NCI-H187 (cell line): ENCODE results near the gene PTGER3.

Source experiments
- DNase-seq, 2 experiments: peaks; one replicate each; lab custom pipeline; 2025; lab: John Stamatoyannopoulos, UW

PTGER3 gene

GRCh38 chr1:71049951-71050598, 2.5 kb upstream of the PTGER3 start:
- DNase-seq, result peak; percentile 15 to 37

GRCh38 chr1:71046891-71047634, 553 bp downstream of the PTGER3 start:
- no peak for DNase-seq

GRCh38 chr1:71045463-71046028, 2.1 kb downstream of the PTGER3 start:
- DNase-seq, result no peak

- DNase-seq, result no peak
Observed at GRCh38 chr1:71044833-71045232, 2.8 kb downstream of the PTGER3 start.

GRCh38 chr1:71043065-71043464, 4.6 kb downstream of the PTGER3 start:
- DNase-seq, result no peak

- no peak for DNase-seq
Observed at GRCh38 chr1:71041806-71042205, 5.8 kb downstream of the PTGER3 start.

GRCh38 chr1:71039661-71040262, 7.9 kb downstream of the PTGER3 start:
- DNase-seq, result no peak

GRCh38 chr1:71038942-71039341, 8.7 kb downstream of the PTGER3 start:
- no peak for DNase-seq

- DNase-seq, result no peak
Observed at GRCh38 chr1:71037829-71038620, 9.6 kb downstream of the PTGER3 start.

- no peak for DNase-seq
Observed at GRCh38 chr1:71037066-71037465, 10.6 kb downstream of the PTGER3 start.

GRCh38 chr1:71033136-71033535, 14.5 kb downstream of the PTGER3 start:
- no peak for DNase-seq

- no peak for DNase-seq
Observed at GRCh38 chr1:71031426-71031825, 16.2 kb downstream of the PTGER3 start.

GRCh38 chr1:71030026-71030425, 17.6 kb downstream of the PTGER3 start:
- DNase-seq, result no peak

GRCh38 chr1:71028981-71029380, 18.6 kb downstream of the PTGER3 start:
- no peak for DNase-seq

GRCh38 chr1:71027991-71028390, 19.6 kb downstream of the PTGER3 start:
- no peak for DNase-seq

GRCh38 chr1:71026093-71026492, 21.5 kb downstream of the PTGER3 start:
- no peak for DNase-seq

GRCh38 chr1:71023515-71023914, 24.1 kb downstream of the PTGER3 start:
- no peak for DNase-seq

- DNase-seq, result no peak
Observed at GRCh38 chr1:71019233-71019969, 28.2 kb downstream of the PTGER3 start.

GRCh38 chr1:71018791-71019190, 28.8 kb downstream of the PTGER3 start:
- no peak for DNase-seq

- no peak for DNase-seq
Observed at GRCh38 chr1:71015745-71016144, 31.9 kb downstream of the PTGER3 start.

GRCh38 chr1:71014178-71014579, 33.4 kb downstream of the PTGER3 start:
- no peak for DNase-seq
